RPMI8226 (cell line): ENCODE measurements around the gene ADAMTS4.

Source experiments
- DNase-seq: peaks from one replicate; pipeline ENCODE4 v3.0.0-alpha.2; 2015

ADAMTS4 gene

DNA sequence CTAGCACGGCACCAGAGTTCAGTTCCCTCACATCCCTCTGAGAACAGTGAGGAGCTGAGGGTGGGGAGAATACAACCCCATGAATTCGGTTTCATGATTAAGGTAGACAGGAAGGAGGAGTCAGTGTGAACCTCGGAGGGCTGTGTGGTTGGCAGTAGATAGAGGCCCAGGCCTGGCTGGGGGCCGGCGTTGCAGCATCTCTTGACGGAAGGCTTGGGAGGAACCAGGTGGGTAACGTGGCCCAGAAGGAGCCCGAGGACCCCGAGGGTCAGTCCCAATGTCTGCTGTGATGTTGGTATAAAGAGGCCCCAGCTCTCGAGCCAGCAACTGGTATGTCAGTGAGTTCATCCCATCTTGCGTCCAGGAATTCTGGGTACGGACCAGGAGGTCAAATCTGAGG lies 27.2 kb downstream of the ADAMTS4 start:
- no peak for DNase-seq

DNA sequence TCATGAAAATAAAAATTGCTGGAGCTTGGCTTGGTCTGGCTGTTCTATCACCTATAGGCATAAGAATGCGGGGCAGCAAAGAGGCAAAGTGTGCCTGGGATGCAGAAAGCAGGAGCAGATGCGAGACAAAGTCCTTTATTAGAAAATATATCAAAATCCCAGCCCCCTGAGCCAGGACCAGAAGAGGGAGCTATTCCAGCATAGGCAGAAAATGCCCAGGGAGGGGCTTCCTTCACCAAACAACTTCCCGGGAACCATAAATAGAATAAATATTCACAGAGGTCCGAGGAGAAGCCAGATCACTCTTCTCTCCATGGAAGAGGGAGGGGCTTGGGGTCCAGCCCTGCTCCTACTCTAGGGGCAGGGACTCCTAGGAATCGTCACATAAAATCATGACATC lies 27.7 kb downstream of the ADAMTS4 start:
- no peak for DNase-seq

DNA sequence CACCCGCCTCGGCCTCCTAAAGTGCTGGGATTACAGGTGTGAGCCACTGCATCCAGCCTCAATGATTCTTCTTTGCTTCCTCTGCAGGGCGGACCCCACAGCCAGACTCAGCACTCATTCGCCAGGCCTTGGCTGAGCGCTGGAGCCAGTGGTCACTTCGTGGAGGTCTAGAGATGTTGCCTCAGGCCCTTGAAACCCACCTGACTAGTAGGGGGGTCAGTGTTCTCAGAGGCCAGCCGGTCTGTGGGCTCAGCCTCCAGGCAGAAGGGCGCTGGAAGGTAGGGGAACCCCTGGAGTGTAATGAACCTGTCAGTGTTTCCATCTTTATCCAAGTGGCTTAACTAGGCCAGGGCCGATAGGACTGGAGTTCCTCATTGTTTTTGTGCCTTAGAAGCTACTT lies 29.9 kb downstream of the ADAMTS4 start:
- no peak for DNase-seq

DNA sequence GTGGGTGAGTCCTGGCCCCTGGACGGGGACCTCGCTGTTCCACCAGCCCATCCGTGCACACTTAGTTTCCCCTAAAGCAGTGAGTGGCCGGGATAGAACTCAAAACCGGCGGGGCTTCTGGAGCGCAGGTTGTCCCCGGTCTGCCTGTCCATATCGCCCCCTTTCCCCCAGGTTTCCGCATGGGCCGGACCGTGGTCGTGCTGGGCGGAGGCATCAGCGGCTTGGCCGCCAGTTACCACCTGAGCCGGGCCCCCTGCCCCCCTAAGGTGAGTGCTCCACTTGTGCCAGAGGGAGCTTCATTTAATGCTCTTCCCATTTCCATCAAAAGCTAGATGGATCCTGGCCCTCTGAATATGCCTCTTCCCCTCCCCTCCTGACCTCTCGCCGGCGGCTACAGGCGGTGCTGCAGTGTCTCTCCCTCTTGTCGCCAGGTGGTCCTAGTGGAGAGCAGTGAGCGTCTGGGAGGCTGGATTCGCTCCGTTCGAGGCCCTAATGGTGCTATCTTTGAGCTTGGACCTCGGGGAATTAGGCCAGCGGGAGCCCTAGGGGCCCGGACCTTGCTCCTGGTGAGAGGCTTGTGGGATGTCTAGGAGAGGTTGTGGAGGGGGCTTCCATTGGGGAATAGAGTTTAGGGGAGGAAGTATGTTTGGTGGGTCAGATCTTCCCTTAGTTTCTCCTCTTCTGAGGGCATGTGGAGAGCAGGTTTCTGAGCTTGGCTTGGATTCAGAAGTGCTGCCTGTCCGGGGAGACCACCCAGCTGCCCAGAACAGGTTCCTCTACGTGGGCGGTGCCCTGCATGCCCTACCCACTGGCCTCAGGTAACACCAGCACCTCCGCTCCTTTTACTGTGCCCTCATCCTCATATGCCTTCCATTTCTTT lies 31.9 kb downstream of the ADAMTS4 start:
- DNase-seq, result peak; percentile 48

DNA sequence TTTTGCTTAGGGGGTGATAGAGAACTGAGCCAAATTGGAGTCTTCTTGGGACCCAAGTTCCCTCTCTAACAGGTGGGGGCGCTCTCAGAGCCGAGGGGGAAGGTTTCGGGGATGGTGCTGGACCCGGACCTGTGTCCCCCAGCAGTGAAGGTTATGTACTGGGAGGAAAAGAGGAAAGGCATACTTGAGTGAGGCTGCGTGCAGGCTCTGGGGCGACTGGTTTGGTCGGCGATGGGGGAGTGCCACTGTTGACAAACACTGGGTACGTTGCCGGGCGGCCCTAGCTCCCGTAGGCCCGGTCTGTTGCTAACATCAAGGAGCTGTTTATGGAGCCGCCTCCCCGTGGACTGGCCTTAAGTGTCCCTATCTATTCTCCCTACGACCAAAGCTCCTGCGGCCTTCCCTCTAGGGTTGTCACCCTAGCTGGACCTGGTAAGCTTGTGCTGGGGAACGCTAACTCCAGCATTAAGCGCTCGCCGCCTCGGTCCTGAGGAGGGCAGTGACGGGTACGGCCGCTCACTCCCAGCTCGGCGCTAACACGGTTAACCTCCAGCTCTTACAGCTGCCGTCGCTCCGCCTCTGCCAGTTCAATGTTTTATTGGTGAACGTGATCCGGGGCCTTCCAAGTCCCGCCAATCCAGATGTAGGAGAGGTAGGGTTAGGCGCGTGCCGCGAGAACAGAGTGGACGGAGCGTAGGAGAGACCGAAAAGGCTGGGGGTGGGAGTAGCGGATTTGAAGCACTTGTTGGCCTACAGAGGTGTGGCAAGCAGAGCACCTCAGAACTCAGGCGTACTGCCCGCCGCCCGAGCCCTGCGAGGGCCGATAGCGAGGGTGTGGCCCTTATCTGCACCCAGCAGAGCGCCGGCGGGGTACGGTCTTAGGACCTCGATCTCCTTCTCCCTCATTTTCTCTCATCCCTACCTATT lies 32.8 kb downstream of the ADAMTS4 start, which contains the start of gene PPOX:
Gene PPOX, plus strand, starts transcription at position 685 of the 927 bp plus-strand sequence. CDS start 422 bp downstream, outside the sequence.
- DNase-seq, result peak; percentile 99

DNA sequence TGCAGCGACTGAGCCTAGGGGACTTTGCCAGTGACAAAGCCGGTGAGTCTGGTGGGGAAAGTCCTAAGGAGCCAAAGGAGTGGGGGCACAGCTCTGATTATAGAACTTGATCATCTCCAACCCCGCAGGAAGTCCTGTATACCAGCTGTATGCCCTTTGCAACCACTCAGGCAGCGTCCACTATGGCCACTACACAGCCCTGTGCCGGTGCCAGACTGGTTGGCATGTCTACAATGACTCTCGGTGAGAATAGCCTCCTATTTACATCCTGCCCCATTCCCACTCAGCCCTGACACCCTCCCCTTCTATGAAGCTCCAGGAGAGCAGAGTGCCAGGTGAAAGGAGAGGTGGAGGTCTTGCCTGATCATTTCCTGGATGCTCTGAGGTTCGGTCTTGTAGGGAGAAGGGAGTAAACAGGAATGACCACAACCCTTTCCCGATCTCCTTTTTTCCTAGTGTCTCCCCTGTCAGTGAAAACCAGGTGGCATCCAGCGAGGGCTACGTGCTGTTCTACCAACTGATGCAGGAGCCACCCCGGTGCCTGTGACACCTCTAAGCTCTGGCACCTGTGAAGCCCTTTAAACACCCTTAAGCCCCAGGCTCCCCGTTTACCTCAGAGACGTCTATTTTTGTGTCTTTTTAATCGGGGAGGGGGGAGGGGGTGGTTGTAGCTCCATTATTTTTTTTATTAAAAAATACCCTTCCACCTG lies 33.8 kb downstream of the ADAMTS4 start:
- DNase-seq, result no peak

DNA sequence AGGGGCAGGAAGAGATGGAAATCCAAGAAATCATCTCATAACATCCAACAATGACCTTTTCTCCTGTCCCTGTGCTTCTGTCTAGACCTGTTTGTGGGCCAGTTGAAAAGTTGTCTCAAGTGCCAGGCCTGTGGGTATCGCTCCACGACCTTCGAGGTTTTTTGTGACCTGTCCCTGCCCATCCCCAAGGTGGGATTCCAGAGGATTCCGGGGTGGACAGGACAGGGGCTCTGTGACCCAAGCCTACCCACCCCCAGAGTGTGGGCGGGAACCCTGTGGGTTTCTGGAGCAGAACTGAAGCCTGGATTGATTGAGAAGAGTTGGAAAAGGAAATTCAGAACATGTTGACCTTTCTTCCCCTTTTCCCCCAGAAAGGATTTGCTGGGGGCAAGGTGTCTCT lies 35.1 kb downstream of the ADAMTS4 start:
- DNase-seq, result no peak

DNA sequence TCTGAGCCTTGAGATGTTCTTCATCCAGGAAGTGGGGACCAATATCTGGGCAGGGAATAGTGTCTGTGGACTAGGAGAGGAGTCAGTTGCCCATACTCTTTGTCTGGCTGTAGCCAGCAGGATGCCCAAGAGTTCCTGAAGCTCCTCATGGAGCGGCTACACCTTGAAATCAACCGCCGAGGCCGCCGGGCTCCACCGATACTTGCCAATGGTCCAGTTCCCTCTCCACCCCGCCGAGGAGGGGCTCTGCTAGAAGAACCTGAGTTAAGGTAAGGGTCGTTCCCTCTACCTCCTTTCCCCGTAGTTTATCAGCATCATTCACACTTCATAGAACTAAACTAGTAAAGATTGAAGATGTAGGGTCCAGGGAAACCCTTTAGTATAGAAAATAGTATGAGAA lies 36.0 kb downstream of the ADAMTS4 start:
- DNase-seq, result no peak

DNA sequence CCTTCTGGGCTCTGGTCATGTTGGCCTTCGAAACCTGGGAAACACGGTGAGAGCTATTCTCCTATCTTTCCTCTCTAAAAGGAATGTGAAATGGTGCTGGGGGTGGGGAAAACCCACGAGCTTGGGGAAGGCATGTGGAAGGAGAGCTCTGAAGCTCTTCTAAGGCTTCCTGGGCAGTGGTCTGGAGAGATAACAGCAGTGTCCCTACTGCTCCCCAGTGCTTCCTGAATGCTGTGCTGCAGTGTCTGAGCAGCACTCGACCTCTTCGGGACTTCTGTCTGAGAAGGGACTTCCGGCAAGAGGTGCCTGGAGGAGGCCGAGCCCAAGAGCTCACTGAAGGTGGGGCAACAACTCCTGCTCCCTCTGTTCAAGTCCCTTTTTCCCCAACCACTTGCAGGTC lies 36.8 kb downstream of the ADAMTS4 start:
- no peak for DNase-seq

DNA sequence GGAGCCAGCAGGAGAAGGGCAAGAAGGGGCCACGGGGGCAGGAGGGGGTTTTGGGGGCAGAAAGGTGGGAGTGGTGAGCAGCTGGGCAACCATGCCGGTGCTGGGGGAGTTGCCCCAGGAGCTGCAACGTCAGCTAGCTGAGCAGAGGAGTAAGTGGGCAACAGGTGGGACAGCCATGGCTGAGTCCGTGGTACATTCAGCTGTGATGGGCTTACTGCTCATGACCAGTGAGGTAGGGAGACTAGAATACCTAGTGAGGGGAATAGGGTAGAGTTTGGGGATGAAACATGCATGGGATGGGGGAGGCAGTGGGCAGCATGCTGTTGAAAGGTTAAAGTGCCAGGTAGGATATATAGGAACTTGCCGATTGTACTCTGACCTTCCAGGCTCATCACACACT lies 37.2 kb downstream of the ADAMTS4 start:
- no peak for DNase-seq

DNA sequence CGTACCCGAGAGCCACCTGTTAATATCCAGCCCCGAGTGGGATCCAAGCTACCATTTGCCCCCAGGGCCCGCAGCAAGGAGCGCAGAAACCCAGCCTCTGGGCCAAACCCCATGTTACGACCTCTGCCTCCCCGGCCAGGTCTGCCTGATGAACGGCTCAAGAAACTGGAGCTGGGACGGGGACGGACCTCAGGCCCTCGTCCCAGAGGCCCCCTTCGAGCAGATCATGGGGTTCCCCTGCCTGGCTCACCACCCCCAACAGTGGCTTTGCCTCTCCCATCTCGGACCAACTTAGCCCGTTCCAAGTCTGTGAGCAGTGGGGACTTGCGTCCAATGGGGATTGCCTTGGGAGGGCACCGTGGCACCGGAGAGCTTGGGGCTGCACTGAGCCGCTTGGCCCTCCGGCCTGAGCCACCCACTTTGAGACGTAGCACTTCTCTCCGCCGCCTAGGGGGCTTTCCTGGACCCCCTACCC lies 38.1 kb downstream of the ADAMTS4 start:
- no peak for DNase-seq

DNA sequence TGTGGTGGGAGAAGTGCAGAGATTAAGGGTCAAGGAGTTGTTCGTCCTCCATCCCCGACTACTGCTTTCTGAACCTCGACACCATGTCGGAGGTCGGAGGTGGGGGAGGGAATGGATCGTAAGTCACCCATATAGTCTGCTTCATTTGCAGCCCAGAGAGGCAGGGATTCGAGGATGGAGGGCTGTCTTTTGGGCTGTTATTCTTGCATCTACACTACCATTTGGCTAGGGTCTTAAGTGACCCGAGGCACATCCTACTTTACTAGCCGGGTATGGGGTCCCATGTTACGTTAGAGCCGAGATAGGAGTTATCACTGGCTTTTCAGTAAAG lies 39.0 kb downstream of the ADAMTS4 start:
- DNase-seq, result no peak

DNA sequence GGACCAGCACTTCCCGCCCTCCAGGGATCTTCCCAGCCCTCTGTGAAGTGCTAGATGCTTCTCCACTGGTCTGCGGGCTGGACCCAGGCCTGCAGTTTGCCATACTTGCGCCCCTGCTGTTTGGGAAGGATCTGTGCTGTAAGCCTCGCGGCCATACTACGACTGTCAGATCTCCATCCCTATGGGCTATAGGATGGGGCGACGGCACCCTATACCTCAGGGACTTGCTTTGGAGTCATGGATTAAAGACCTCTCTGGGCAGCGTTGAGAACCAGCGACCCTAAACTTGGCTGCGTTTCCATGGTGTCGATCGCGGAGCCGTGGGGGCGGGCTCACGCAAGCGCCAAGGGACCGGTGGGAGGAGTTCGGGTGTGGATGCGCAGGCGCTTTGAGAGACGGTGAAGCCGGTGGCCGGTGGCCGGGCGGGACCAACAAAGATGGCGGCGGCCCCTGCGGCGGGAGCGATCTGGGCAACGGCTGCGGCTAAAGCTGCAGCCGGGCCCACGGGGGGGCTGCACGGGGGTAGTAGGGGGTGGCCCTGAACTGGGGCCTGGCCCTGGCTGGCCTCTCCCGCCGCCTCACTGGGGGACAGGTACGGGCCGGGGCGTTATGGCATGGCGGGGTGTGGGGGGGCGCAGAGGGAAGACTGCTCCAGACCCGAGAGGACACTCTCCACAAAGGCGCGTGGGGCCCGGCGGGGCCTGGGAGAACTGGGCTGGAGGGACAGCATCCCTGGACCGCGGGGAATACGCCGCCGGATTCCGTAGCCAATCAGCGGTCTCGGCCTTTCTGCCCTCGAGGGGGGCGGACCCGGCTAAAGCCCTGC lies 39.6 kb downstream of the ADAMTS4 start, which contains the start of gene USP21:
Gene USP21, plus strand, starts transcription at position 414 of the 826 bp plus-strand sequence. CDS start 1,141 bp downstream, outside the sequence.
- DNase-seq, result peak; percentile 97

DNA sequence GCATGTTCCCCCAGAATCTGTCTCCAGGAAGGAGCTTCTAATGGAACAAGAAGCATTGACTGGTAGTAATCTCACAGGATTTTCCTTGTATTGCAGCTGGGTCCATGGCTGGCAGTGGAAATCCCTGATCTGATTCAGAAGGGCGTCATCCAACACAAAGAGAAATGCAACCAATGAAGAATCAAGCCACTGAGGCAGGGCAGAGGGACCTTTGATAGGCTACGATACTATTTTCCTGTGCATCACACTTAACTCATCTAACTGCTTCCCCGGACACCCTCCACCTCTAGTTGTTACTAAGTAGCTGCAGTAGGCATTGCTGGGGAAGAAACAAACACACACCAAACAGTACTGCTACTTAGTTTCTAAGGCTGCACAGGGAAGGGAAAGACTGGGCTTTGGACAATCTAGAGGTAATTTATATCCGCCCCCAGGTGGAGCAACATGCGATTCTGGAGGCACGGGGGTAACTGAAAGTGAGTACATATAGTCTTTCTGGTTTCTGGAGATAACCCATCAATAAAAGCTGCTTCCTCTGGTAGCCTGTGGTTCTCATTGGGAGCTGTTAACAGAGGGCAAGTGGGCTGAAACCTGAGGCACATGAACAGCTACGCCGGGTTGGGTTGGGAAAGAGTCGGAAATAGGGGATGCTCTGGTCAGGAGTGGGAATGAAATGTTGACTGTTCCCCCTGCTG lies 40.4 kb downstream of the ADAMTS4 start:
- DNase-seq, result no peak

DNA sequence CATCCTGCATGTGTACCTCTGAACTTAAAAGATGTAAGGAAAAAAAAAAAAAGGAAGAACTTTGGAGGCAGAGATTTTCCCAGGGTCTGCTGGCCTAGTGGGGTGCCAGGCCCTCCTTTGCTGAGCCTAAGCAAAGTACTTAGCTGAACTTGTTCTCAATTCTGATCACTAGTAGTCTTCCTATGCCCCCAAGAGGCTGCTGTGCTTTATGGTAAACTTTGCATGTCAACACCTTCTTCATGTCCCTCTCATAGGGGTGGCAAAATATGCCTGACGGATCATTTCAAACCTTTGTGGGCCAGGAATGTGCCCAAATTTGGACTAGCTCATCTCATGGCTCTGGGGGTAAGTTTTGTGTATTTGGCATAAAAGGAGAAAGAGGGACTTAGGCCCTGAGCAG lies 41.0 kb downstream of the ADAMTS4 start:
- no peak for DNase-seq

DNA sequence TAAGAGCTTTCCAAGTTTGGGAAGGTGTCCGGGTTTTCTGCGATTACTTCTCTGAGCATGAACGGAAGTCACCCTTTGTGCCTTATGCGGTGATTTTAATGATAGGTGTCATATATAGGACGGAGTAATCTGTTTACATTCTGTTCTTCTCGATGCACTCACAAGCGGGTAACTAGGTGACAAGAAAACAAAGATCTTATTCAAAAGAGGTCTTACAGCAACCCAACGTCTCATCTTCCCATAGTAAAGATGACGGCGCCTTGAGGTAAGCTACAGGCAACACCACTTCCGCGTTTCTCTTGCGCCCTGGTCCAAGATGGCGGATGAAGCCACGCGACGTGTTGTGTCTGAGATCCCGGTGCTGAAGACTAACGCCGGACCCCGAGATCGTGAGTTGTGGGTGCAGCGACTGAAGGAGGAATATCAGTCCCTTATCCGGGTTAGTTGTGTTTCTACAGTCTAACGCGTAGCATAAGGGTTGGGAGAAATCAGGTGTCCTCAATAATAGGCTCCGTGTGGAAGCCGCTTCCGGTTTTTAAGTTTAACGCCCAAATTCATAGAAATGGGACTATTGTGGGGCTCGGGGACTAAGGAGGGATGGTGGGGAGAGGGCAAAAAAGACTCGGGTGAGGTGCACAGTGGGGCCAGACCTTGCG lies 45.0 kb downstream of the ADAMTS4 start, which contains the start of gene UFC1:
Gene UFC1, plus strand, starts transcription at position 297 of the 656 bp plus-strand sequence. Its CDS starts 20 bp downstream, at position 317.
- DNase-seq, result peak; percentile 93

DNA sequence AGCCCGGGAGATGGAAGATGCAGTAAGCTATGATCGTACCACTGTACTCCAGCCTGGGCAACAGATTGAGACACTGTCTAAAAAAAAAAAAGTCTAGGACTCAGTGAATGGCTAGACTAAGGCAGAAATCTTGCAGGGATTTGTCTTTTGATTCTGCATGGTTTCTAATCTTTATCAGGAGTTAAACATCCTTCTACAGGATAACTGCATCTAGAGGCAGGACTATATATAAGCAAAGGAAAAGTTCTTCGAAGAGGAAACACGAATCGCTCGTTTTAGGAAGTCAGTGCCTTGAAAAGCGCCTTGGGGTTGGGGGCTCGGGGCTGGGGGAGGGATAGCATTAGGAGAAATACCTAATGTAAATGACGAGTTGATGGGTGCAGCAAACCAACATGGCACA lies 45.7 kb downstream of the ADAMTS4 start:
- no peak for DNase-seq

DNA sequence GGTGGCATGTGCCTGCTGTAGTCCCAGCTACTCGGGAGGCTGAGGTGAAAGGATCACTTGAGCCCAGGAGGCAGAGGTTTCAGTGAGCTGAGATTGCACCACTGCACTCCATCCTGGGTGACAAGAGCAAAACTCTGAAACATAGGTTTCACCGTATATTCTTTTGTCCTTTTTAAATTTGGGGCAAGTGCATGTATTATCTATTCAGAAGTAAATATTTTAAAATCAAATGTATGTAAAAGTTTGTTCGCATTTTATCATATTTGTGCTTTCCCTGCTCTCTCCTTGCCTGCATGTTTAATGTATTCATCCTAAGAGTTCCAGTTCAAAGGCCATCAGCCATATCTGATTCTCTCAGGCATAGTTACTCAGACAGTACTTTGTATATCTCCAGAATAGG lies 53.0 kb downstream of the ADAMTS4 start:
- DNase-seq, result no peak

DNA sequence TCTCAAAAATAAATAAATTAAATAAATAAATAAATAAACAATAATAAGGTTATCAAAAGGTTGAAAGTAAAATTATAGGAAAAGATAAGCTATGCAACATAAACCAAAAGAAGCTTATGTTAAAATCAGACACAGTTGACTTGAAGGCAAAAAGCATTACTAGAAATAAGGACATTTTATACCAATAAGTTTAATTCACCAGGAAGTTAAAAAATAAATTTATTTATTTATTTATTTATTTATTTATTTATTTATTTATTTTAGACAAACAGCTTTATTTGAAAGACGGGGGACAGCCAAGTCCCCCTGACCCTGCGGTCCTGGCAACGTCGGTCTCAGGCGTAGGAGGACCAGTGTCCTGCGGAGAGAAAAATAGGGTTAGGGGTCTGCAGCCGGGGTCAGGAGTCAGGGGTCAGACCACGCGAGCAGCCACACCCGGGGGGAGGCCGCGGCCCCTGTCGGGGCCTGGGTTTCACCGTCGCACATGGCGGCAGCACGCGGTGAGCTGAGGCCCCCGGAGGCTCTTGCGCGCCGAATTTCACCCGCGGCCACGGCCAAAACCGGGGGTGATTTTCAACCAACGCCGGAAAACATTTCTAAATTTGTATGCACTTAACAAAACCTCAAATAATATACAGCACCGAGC lies 58.0 kb downstream of the ADAMTS4 start:
- no peak for DNase-seq

DNA sequence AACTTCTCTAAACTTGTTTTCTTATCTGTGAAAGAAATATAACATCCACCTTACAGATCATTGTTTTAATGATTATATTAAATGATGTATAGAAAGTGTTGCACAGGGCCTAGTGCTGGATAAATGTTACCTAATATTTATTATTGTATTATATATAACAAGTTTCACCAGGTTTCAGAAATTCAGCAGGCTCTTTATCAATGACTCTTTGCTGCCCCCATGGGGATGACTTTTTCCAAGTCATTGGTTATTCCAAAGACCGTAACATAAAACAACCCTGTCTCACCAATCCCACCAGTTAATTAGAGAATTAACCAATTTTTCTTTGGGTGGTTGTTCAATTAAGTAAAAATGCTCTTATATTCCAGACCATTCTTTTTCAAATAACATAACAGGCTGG lies 59.1 kb downstream of the ADAMTS4 start:
- peak; percentile 56 for DNase-seq
